GM23248 (cell line): Measurements from ENCODE around the gene RNF11. TPM values are rescaled to one million over a fixed set of nuclear protein-coding genes. Genes with fewer than 3 reads are reported as not detected.
"Not testable (repeated sequence)": the region's sequence is repeated elsewhere in the genome, so short reads cannot be mapped to it uniquely, and the experiment has no call there.

Source experiments
- DNase-seq: peaks from one replicate; pipeline ENCODE4 v3.0.0-alpha.2; 2015
- H2AFZ ChIP-seq: fragments of 200-600 bp; sonication (generic); 2 replicates; pipeline ENCODE4 v1.6.1; 2016; ENCODE audit warnings: antibody characterized with exemption
- H3F3A ChIP-seq: fragments of 200-600 bp; sonication (generic); 2 replicates; pipeline ENCODE4 v1.6.1; 2016; ENCODE audit warnings: mild to moderate bottlenecking, antibody characterized with exemption, mixed run types; ENCODE audit not compliant: insufficient read depth
- H3K27ac ChIP-seq: fragments of 200-600 bp; sonication (generic); 2 replicates; pipeline ENCODE4 v1.5.1; 2016; ENCODE audit warnings: mild to moderate bottlenecking
- H3K27me3 ChIP-seq: fragments of 200-600 bp; sonication (generic); replicated peaks from 2 replicates; pipeline ENCODE4 v1.6.1; 2016; ENCODE audit warnings: mild to moderate bottlenecking; ENCODE audit not compliant: insufficient read depth
- H3K36me3 ChIP-seq: fragments of 200-600 bp; sonication (generic); 2 replicates; pipeline ENCODE4 v1.6.1; 2016; ENCODE audit warnings: low read depth, mild to moderate bottlenecking
- H3K4me1 ChIP-seq: fragments of 200-600 bp; sonication (generic); 2 replicates; pipeline ENCODE4 v1.6.1; 2016; ENCODE audit warnings: mild to moderate bottlenecking; ENCODE audit not compliant: insufficient read depth
- H3K4me2 ChIP-seq: fragments of 200-600 bp; sonication (generic); one replicate; pipeline ENCODE4 v1.6.1; 2016; ENCODE audit warnings: mild to moderate bottlenecking; ENCODE audit not compliant: unreplicated experiment
- H3K4me3 ChIP-seq: fragments of 200-600 bp; sonication (generic); 2 replicates; pipeline ENCODE4 v1.5.1; 2016; ENCODE audit warnings: mild to moderate bottlenecking
- H3K79me2 ChIP-seq: fragments of 200-600 bp; sonication (generic); 2 replicates; pipeline ENCODE4 v1.6.1; 2016; ENCODE audit warnings: mild to moderate bottlenecking; ENCODE audit not compliant: insufficient read depth
- H3K9ac ChIP-seq: fragments of 200-600 bp; sonication (generic); 2 replicates; pipeline ENCODE4 v1.6.1; 2016; ENCODE audit warnings: mild to moderate bottlenecking
- H3K9me2 ChIP-seq: fragments of 200-600 bp; sonication (generic); 2 replicates; pipeline ENCODE4 v1.6.1; 2016; ENCODE audit warnings: mixed run types, mild to moderate bottlenecking, moderate library complexity; ENCODE audit not compliant: insufficient read depth
- H3K9me3 ChIP-seq: fragments of 200-600 bp; sonication (generic); one replicate; pipeline ENCODE4 v1.6.1; 2017; ENCODE audit warnings: low read depth
- H4K20me1 ChIP-seq: fragments of 200-600 bp; sonication (generic); 2 replicates; pipeline ENCODE4 v1.6.0; 2016; ENCODE audit not compliant: insufficient read depth
- EZH2 ChIP-seq: fragments of 200-600 bp; sonication (generic); IDR thresholded peaks from 2 replicates; pipeline ENCODE4 v1.6.1; 2018; ENCODE audit warnings: antibody characterized with exemption, mild to moderate bottlenecking; ENCODE audit not compliant: insufficient read depth, poor library complexity, severe bottlenecking
- EZH2phosphoT487 ChIP-seq: fragments of 200-600 bp; sonication (generic); IDR thresholded peaks from 2 replicates; pipeline ENCODE4 v1.6.1; 2018; ENCODE audit warnings: antibody characterized with exemption, moderate library complexity, mild to moderate bottlenecking, low read depth; ENCODE audit not compliant: insufficient read depth
- WGBS, 2 experiments: methylation state at CpG; one replicate each; pipeline ENCODE4 v1.1.6; 2015 to 2017; ENCODE audit warnings: low lambda C conversion rate in 2 of 2, low coverage in 1 of 2; ENCODE audit errors: missing lambda C conversion rate in 2 of 2; 5-methylcytosine and 5-hydroxymethylcytosine counted together
- in situ Hi-C: fragments of 300-500 bp; cut with MboI; formaldehyde crosslinking; loops from 2 replicates; pipeline ENCODE4 v1.15.0; 2020
- polyA plus RNA-seq: library from polyadenylated mRNA; unstranded; fragments of >200 nt; fragmentation: Nextera tagmentation; extraction: Ambion mirVana; gene quantifications from 2 replicates; pipeline ENCODE4 v1.2.1, GENCODE V29; 2016
- total RNA-seq: library from RNA; depleted of rRNA; stranded (reverse); fragments of >200 nt; shearing (Covaris generic); gene quantifications from 2 replicates; pipeline ENCODE4 v1.2.3, GENCODE V29; 2014

Gene RNF11
- total and polyA plus RNA-seq, 2 experiments from 2014 or later = 94.1 to 128 TPM

GRCh38 chr1:51222136-51222787 lies 13.8 kb upstream of the RNF11 start:
- Histone ChIP-seq H3K9me2 (no peaks in the 10 kb centered on the region), H3K9me3 (no peaks in the 10 kb centered on the region), H3K4me3 (no peak overlapping the region), H3K4me1 (no peaks in the 10 kb centered on the region), H2AFZ (no peak overlapping the region), H3K27me3 (no peaks in the 10 kb centered on the region), H3K4me2 (no peak overlapping the region), H3K27ac (no peak overlapping the region), H3K36me3 (no peaks in the 10 kb centered on the region), H3K9ac (no peak overlapping the region), H4K20me1 (no peaks in the 10 kb centered on the region), H3K79me2 (no peaks in the 10 kb centered on the region), H3F3A (no peaks in the 10 kb centered on the region)
- no peak for DNase-seq
- in situ Hi-C loops = no loop called here
- WGBS, 2 experiments = 71 to 72% methylated on average over 6 of the region's 6 CpGs
- TF ChIP-seq EZH2phosphoT487 (no peak), EZH2 (no peak)

- Histone ChIP-seq H3K9me2 (no peaks in the 10 kb centered on the region), H3K4me2 (no peak overlapping the region), H3K79me2 (no peaks in the 10 kb centered on the region), H3K36me3 (no peaks in the 10 kb centered on the region), H3K4me3 (no peak overlapping the region), H4K20me1 (no peaks in the 10 kb centered on the region), H3K4me1 (no peaks in the 10 kb centered on the region), H3K27ac (no peak overlapping the region), H2AFZ (no peak overlapping the region), H3K9me3 (no peaks in the 10 kb centered on the region), H3K27me3 (no peaks in the 10 kb centered on the region), H3F3A (no peaks in the 10 kb centered on the region), H3K9ac (no peak overlapping the region)
- 81 to 86% methylated on average over 3 of the region's 3 CpGs for WGBS, 2 experiments
- TF ChIP-seq EZH2 (no peak), EZH2phosphoT487 (no peak)
- DNase-seq = no peak
- in situ Hi-C loops = no loop called here
These were observed 13.3 kb upstream of the RNF11 start for GRCh38 chr1:51222809-51223208.

GRCh38 chr1:51224255-51224654 lies 11.8 kb upstream of the RNF11 start:
- no peak overlapping the region for H3K27ac ChIP-seq
- in situ Hi-C loops = no loop called here
- H3K4me2 ChIP-seq = no peak overlapping the region
- no peaks in the 10 kb centered on the region for H3K4me1 ChIP-seq
- H4K20me1 ChIP-seq = no peaks in the 10 kb centered on the region
- no peaks in the 10 kb centered on the region for H3K27me3 ChIP-seq
- no peaks in the 10 kb centered on the region for H3K79me2 ChIP-seq
- H2AFZ ChIP-seq = no peak overlapping the region
- H3K36me3 ChIP-seq = no peaks in the 10 kb centered on the region
- H3K4me3 ChIP-seq = no peak overlapping the region
- no peak overlapping the region for H3K9ac ChIP-seq
- 81 to 86% methylated on average over 6 of the region's 6 CpGs for WGBS, 2 experiments
- H3K9me2 ChIP-seq = no peaks in the 10 kb centered on the region
- H3K9me3 ChIP-seq = no peaks in the 10 kb centered on the region
- TF ChIP-seq EZH2 (no peak), EZH2phosphoT487 (no peak)
- no peak for DNase-seq
- no peaks in the 10 kb centered on the region for H3F3A ChIP-seq

GRCh38 chr1:51227231-51227960 lies 8.7 kb upstream of the RNF11 start:
- H3K9me2 ChIP-seq, H3F3A ChIP-seq, H3K27ac ChIP-seq, H2AFZ ChIP-seq, H4K20me1 ChIP-seq, in situ Hi-C loops, H3K9ac ChIP-seq, H3K4me2 ChIP-seq, H3K4me3 ChIP-seq, H3K79me2 ChIP-seq, DNase-seq, H3K4me1 ChIP-seq, H3K36me3 ChIP-seq, H3K27me3 ChIP-seq, H3K9me3 ChIP-seq: not testable (repeated sequence)
- WGBS, 2 experiments = 76 to 77% methylated on average over 15 of the region's 15 CpGs

- in situ Hi-C loops, H2AFZ ChIP-seq, H3K27ac ChIP-seq, H3K9me2 ChIP-seq, H3K27me3 ChIP-seq, H3K4me1 ChIP-seq, H3K9me3 ChIP-seq, H4K20me1 ChIP-seq, H3K36me3 ChIP-seq, H3K4me3 ChIP-seq, H3K9ac ChIP-seq, H3F3A ChIP-seq, H3K4me2 ChIP-seq, H3K79me2 ChIP-seq, DNase-seq: not testable (repeated sequence)
- 75 to 76% methylated on average over 11 of the region's 11 CpGs for WGBS, 2 experiments
These were observed 7.6 kb upstream of the RNF11 start for GRCh38 chr1:51228471-51228870.
